Astrocyte of the cerebellum (primary cell): Measurements from ENCODE around the gene HBA2.
"Not testable (repeated sequence)": the region's sequence is repeated elsewhere in the genome, so short reads cannot be mapped to it uniquely, and the experiment has no call there.

Experiments
- DNase-seq: peaks from one replicate; pipeline ENCODE4 v3.0.0-alpha.2; 2011; ENCODE audit warnings: low read depth
- H3K4me3 ChIP-seq: 2 replicates; pipeline ENCODE4 v1.5.1; 2011; ENCODE audit warnings: mild to moderate bottlenecking, low read depth, low read length, moderate library complexity
- CTCF ChIP-seq: IDR thresholded peaks from 2 replicates; pipeline ENCODE4 v1.5.1; 2012; ENCODE audit warnings: low read length, low read depth, moderate library complexity, mild to moderate bottlenecking; ENCODE audit errors: missing control alignments
- in situ Hi-C: cut with HindIII; loops from 2 replicates; pipeline ENCODE4 v1.10.0; 2017; ENCODE audit warnings: low sequenced_read_pairs

The HBA2 gene

DNA sequence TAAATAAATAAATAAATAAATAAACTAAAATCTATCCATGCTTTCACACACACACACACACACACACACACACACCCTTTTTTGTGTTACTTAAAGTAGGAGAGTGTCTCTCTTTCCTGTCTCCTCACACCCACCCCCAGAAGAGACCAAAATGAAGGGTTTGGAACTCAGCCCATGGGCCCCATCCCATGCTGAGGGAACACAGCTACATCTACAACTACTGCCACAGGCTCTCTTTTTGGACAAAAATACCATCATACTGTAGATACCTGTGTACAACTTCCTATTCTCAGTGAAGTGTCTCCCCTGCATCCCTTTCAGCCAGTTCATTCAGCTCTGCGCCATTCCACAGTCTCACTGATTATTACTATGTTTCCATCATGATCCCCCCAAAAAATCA, 1.9 kb upstream of the HBA2 start:
- no peak for DNase-seq
- no peak for TF ChIP-seq CTCF
- in situ Hi-C loops = no loop called here
- no peak overlapping the region for H3K4me3 ChIP-seq

DNA sequence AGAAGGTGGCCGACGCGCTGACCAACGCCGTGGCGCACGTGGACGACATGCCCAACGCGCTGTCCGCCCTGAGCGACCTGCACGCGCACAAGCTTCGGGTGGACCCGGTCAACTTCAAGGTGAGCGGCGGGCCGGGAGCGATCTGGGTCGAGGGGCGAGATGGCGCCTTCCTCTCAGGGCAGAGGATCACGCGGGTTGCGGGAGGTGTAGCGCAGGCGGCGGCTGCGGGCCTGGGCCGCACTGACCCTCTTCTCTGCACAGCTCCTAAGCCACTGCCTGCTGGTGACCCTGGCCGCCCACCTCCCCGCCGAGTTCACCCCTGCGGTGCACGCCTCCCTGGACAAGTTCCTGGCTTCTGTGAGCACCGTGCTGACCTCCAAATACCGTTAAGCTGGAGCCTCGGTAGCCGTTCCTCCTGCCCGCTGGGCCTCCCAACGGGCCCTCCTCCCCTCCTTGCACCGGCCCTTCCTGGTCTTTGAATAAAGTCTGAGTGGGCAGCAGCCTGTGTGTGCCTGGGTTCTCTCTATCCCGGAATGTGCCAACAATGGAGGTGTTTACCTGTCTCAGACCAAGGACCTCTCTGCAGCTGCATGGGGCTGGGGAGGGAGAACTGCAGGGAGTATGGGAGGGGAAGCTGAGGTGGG, 657 bp downstream of the HBA2 start:
- DNase-seq, in situ Hi-C loops, H3K4me3 ChIP-seq: not testable (repeated sequence)

- H3K4me3 ChIP-seq, DNase-seq, in situ Hi-C loops: not testable (repeated sequence)
These were observed 1.5 kb downstream of the HBA2 start for GRCh38 chr16:173928-174769.

DNA sequence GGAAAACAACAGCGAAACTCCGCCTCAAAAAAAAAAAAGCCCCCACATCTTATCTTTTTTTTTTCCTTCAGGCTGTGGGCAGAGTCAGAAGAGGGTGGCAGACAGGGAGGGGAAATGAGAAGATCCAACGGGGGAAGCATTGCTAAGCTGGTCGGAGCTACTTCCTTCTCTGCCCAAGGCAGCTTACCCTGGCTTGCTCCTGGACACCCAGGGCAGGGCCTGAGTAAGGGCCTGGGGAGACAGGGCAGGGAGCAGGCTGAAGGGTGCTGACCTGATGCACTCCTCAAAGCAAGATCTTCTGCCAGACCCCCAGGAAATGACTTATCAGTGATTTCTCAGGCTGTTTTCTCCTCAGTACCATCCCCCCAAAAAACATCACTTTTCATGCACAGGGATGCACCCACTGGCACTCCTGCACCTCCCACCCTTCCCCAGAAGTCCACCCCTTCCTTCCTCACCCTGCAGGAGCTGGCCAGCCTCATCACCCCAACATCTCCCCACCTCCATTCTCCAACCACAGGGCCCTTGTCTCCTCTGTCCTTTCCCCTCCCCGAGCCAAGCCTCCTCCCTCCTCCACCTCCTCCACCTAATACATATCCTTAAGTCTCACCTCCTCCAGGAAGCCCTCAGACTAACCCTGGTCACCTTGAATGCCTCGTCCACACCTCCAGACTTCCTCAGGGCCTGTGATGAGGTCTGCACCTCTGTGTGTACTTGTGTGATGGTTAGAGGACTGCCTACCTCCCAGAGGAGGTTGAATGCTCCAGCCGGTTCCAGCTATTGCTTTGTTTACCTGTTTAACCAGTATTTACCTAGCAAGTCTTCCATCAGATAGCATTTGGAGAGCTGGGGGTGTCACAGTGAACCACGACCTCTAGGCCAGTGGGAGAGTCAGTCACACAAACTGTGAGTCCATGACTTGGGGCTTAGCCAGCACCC, 2.6 kb downstream of the HBA2 start:
- no peak for DNase-seq
- TF ChIP-seq CTCF = no peak
- H3K4me3 ChIP-seq = no peak overlapping the region
- in situ Hi-C loops = no loop called here

DNA sequence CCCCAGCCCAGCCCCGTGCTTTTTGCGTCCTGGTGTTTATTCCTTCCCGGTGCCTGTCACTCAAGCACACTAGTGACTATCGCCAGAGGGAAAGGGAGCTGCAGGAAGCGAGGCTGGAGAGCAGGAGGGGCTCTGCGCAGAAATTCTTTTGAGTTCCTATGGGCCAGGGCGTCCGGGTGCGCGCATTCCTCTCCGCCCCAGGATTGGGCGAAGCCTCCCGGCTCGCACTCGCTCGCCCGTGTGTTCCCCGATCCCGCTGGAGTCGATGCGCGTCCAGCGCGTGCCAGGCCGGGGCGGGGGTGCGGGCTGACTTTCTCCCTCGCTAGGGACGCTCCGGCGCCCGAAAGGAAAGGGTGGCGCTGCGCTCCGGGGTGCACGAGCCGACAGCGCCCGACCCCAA, 3.3 kb downstream of the HBA2 start:
- H3K4me3 ChIP-seq, DNase-seq, in situ Hi-C loops: not testable (repeated sequence)

DNA sequence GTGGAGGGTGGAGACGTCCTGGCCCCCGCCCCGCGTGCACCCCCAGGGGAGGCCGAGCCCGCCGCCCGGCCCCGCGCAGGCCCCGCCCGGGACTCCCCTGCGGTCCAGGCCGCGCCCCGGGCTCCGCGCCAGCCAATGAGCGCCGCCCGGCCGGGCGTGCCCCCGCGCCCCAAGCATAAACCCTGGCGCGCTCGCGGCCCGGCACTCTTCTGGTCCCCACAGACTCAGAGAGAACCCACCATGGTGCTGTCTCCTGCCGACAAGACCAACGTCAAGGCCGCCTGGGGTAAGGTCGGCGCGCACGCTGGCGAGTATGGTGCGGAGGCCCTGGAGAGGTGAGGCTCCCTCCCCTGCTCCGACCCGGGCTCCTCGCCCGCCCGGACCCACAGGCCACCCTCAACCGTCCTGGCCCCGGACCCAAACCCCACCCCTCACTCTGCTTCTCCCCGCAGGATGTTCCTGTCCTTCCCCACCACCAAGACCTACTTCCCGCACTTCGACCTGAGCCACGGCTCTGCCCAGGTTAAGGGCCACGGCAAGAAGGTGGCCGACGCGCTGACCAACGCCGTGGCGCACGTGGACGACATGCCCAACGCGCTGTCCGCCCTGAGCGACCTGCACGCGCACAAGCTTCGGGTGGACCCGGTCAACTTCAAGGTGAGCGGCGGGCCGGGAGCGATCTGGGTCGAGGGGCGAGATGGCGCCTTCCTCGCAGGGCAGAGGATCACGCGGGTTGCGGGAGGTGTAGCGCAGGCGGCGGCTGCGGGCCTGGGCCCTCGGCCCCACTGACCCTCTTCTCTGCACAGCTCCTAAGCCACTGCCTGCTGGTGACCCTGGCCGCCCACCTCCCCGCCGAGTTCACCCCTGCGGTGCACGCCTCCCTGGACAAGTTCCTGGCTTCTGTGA, 4.1 kb downstream of the HBA2 start, which contains the start of gene HBA1:
HBA1 (plus strand) TSS at position 204 of the 906 bp plus-strand sequence; CDS start at position 241, 37 bp downstream.
- not testable (repeated sequence) for H3K4me3 ChIP-seq, DNase-seq

DNA sequence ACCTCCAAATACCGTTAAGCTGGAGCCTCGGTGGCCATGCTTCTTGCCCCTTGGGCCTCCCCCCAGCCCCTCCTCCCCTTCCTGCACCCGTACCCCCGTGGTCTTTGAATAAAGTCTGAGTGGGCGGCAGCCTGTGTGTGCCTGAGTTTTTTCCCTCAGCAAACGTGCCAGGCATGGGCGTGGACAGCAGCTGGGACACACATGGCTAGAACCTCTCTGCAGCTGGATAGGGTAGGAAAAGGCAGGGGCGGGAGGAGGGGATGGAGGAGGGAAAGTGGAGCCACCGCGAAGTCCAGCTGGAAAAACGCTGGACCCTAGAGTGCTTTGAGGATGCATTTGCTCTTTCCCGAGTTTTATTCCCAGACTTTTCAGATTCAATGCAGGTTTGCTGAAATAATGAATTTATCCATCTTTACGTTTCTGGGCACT, 4.7 kb downstream of the HBA2 start:
- in situ Hi-C loops = no loop called here
- no peak for TF ChIP-seq CTCF
- DNase-seq = no peak
- no peak overlapping the region for H3K4me3 ChIP-seq

More for the DNA sequence above, 4.1 kb downstream of the HBA2 start, which contains the start of gene HBA1:
- in situ Hi-C loops = not testable (repeated sequence)
